Osteocyte (in vitro differentiated cells): ENCODE measurements around the gene SVEP1. TPM values are rescaled to one million over a fixed set of nuclear protein-coding genes. Genes with fewer than 3 reads are reported as not detected.

Source experiments
- DNase-seq: peaks from one replicate; pipeline ENCODE4 v3.0.0; 2021; ENCODE audit warnings: mixed read lengths; ENCODE audit not compliant: unreplicated experiment; ENCODE audit errors: extremely low spot score
- H3K27ac Mint-ChIP-seq: one replicate; pipeline ENCODE4 v1.8.0; 2021; ENCODE audit warnings: mild to moderate bottlenecking, mixed read lengths; ENCODE audit not compliant: unreplicated experiment
- H3K27me3 Mint-ChIP-seq: one replicate; pipeline ENCODE4 v1.8.0; 2021; ENCODE audit warnings: mixed read lengths; ENCODE audit not compliant: unreplicated experiment
- H3K36me3 Mint-ChIP-seq: one replicate; pipeline ENCODE4 v1.8.0; 2021; ENCODE audit warnings: mixed read lengths; ENCODE audit not compliant: unreplicated experiment
- H3K4me1 Mint-ChIP-seq: one replicate; pipeline ENCODE4 v1.8.0; 2021; ENCODE audit warnings: mixed read lengths; ENCODE audit not compliant: unreplicated experiment
- H3K4me3 Mint-ChIP-seq: one replicate; pipeline ENCODE4 v1.8.0; 2021; ENCODE audit warnings: mild to moderate bottlenecking, moderate library complexity, mixed read lengths; ENCODE audit not compliant: unreplicated experiment
- H3K9me3 Mint-ChIP-seq: one replicate; pipeline ENCODE4 v1.8.0; 2021; ENCODE audit warnings: mixed read lengths; ENCODE audit not compliant: unreplicated experiment
- total RNA-seq: library from RNA; stranded (reverse); gene quantifications from 2 replicates; pipeline ENCODE4 v1.2.1, GENCODE V29; 2021
- TF ChIP-seq, protein P1 (sequence below): fragments of 200-600 bp; sonication (generic); IDR thresholded peaks from 2 replicates; pipeline ENCODE4 v1.5.0; 2021; ENCODE audit warnings: antibody characterized with exemption, mild to moderate bottlenecking, moderate library complexity

Gene SVEP1
- total RNA-seq, 1 donor from 2014 or later = 3.1 TPM

DNA sequence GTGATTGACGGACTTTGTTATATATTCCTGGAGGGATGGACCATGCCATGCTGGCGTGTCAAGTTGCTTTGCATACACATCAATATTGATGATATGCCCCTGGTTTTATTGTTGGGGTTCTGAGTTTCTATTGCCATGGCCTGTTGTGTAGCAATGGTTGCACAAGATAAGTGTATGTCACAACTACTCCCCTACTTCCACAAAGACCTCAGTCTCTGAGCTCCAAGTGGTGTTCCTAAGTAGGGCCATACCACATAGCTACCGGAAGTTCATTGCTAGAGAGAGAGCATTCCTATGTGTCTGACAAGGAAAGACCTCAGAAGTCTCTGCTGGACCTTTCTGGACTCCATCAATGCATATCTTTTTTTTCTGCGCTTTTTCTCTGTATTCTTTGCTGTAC is 261.6 kb downstream of the SVEP1 start:
- H3K36me3 Mint-ChIP-seq = no peaks in the 10 kb centered on the region
- H3K4me1 Mint-ChIP-seq = no peaks in the 10 kb centered on the region
- no peak overlapping the region for H3K27ac Mint-ChIP-seq
- H3K27me3 Mint-ChIP-seq = peaks cover 17% of the 10 kb centered on the region
- no peaks in the 10 kb centered on the region for H3K9me3 Mint-ChIP-seq
- no peak overlapping the region for H3K4me3 Mint-ChIP-seq
- DNase-seq = no peak
- TF ChIP-seq, protein P1, sequence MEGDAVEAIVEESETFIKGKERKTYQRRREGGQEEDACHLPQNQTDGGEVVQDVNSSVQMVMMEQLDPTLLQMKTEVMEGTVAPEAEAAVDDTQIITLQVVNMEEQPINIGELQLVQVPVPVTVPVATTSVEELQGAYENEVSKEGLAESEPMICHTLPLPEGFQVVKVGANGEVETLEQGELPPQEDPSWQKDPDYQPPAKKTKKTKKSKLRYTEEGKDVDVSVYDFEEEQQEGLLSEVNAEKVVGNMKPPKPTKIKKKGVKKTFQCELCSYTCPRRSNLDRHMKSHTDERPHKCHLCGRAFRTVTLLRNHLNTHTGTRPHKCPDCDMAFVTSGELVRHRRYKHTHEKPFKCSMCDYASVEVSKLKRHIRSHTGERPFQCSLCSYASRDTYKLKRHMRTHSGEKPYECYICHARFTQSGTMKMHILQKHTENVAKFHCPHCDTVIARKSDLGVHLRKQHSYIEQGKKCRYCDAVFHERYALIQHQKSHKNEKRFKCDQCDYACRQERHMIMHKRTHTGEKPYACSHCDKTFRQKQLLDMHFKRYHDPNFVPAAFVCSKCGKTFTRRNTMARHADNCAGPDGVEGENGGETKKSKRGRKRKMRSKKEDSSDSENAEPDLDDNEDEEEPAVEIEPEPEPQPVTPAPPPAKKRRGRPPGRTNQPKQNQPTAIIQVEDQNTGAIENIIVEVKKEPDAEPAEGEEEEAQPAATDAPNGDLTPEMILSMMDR = no peak

DNA sequence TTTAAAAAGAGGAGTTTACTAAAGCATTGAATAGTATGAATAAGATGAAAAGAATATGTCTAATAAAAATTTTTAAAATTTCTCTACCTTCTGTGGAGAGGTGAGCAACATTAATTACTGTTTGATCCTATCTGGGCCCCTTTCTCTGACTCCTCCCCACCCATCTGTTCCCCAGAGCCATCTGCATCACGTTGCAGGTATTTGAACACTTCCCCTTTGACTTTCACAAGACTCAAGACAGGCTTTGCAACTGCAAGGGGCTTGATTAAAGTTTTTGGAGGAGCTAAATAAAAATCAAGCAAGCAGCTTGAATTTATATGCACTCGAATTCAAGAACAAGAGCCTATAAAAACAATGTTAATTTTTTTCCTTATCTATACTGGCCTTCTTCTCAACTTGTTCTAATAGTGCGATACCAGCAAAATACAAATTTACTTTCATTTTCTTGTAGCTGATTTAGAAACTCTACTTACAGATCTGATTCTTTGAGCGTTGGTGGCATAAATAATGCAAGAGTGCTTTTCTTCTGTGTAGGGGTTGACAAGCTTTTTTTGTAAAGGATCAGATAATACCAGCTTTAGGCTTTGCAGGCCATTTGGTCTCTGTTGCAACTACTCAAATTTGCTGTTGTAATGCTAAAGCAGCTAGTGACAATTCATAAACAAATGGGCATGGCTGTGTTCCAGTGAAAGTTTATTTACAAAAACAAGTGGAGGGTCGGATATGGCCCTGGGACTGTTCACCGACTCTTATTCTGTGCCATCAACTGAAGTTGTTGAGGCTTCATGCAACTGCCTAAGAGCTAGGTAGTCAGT is 263.1 kb downstream of the SVEP1 start:
- Mint-ChIP-seq H3K4me1 (no peaks in the 10 kb centered on the region), H3K36me3 (no peaks in the 10 kb centered on the region), H3K27ac (no peak overlapping the region), H3K27me3 (peaks cover 4% of the 10 kb centered on the region), H3K9me3 (peaks cover 4% of the 10 kb centered on the region), H3K4me3 (no peak overlapping the region)
- TF ChIP-seq, protein P1 = no peak
- DNase-seq = no peak

Other genes with a start within 250 kb of the SVEP1 start
- not detected in 2 replicates for gene TXNDC8, start 241.9 kb downstream of the SVEP1 start, total RNA-seq
- gene MUSK, start 89.0 kb upstream of the SVEP1 start, total RNA-seq = not detected in 2 replicates